ENCODE measurements around the gene NET1. TPM values are rescaled to one million over a fixed set of nuclear protein-coding genes. Genes with fewer than 3 reads are reported as not detected.
A peak's percentile ranks its signal among the peaks of the same experiment; 100 is the strongest.

The NET1 gene
- total RNA-seq, 1 donor, result 51.0 TPM

- Histone ChIP-seq H3K27ac (ENCODE audit: low read depth, low read length) (no peak overlapping the region), H3K4me1 (ENCODE audit: insufficient read depth, low read length) (no peaks in the 10 kb centered on the region), H3K9me3 (ENCODE audit: low read depth, low read length) (no peaks in the 10 kb centered on the region), H2AFZ (ENCODE audit: low read length) (no peak overlapping the region), H4K20me1 (ENCODE audit: insufficient read depth, low read length) (no peaks in the 10 kb centered on the region), H3K27me3 (ENCODE audit: insufficient read depth, low read length) (peaks cover 4% of the 10 kb centered on the region), H3K4me3 (ENCODE audit: insufficient read depth, low read length) (no peak overlapping the region), H3K79me2 (ENCODE audit: insufficient read depth, low read length) (no peaks in the 10 kb centered on the region), H3K36me3 (ENCODE audit: insufficient read depth, low read length) (no peaks in the 10 kb centered on the region), H3K4me2 (ENCODE audit: insufficient read depth, low read length) (no peak overlapping the region)
- no peak for TF ChIP-seq CTCF (IDR thresholded peaks at IDR 0.05; ENCODE audit: extremely low read depth, low read depth, low read length)
- peak; percentile 31 for DNase-seq (ENCODE audit: insufficient read length, low spot score, missing footprints)
Measured at GRCh38 chr10:5385224-5385623, 27.1 kb upstream of the NET1 start.

GRCh38 chr10:5387169-5387568, 25.2 kb upstream of the NET1 start:
- peaks cover 4% of the 10 kb centered on the region for H3K9me3 ChIP-seq (ENCODE audit: low read depth, low read length)
- H4K20me1 ChIP-seq (ENCODE audit: insufficient read depth, low read length), result no peaks in the 10 kb centered on the region
- peak; percentile 34 for DNase-seq (ENCODE audit: insufficient read length, low spot score, missing footprints)

GRCh38 chr10:5390607-5391205, 21.7 kb upstream of the NET1 start:
- Histone ChIP-seq H3K27ac (ENCODE audit: low read depth, low read length) (no peak overlapping the region), H3K79me2 (ENCODE audit: insufficient read depth, low read length) (no peaks in the 10 kb centered on the region), H3K4me2 (ENCODE audit: insufficient read depth, low read length) (no peak overlapping the region), H3K4me1 (ENCODE audit: insufficient read depth, low read length) (no peaks in the 10 kb centered on the region), H3K27me3 (ENCODE audit: insufficient read depth, low read length) (no peaks in the 10 kb centered on the region), H3K9me3 (ENCODE audit: low read depth, low read length) (peaks cover 4% of the 10 kb centered on the region), H3K36me3 (ENCODE audit: insufficient read depth, low read length) (no peaks in the 10 kb centered on the region), H3K4me3 (ENCODE audit: insufficient read depth, low read length) (no peak overlapping the region), H2AFZ (ENCODE audit: low read length) (no peak overlapping the region), H4K20me1 (ENCODE audit: insufficient read depth, low read length) (no peaks in the 10 kb centered on the region)
- DNase-seq (ENCODE audit: insufficient read length, low spot score, missing footprints), result no peak
- no peak for TF ChIP-seq CTCF (IDR thresholded peaks at IDR 0.05; ENCODE audit: extremely low read depth, low read depth, low read length)

More at GRCh38 chr10:5387169-5387568, 25.2 kb upstream of the NET1 start:
- Histone ChIP-seq H3K36me3 (ENCODE audit: insufficient read depth, low read length) (no peaks in the 10 kb centered on the region), H3K79me2 (ENCODE audit: insufficient read depth, low read length) (no peaks in the 10 kb centered on the region), H2AFZ (ENCODE audit: low read length) (no peak overlapping the region), H3K4me1 (ENCODE audit: insufficient read depth, low read length) (no peaks in the 10 kb centered on the region), H3K27ac (ENCODE audit: low read depth, low read length) (no peak overlapping the region), H3K4me2 (ENCODE audit: insufficient read depth, low read length) (no peak overlapping the region), H3K27me3 (ENCODE audit: insufficient read depth, low read length) (peaks cover 4% of the 10 kb centered on the region), H3K4me3 (ENCODE audit: insufficient read depth, low read length) (no peak overlapping the region)
- no peak for TF ChIP-seq CTCF (IDR thresholded peaks at IDR 0.05; ENCODE audit: extremely low read depth, low read depth, low read length)

GRCh38 chr10:5391790-5392189, 20.6 kb upstream of the NET1 start:
- H3K79me2 ChIP-seq (ENCODE audit: insufficient read depth, low read length), result no peaks in the 10 kb centered on the region
- no peak overlapping the region for H3K4me2 ChIP-seq (ENCODE audit: insufficient read depth, low read length)
- no peak overlapping the region for H2AFZ ChIP-seq (ENCODE audit: low read length)
- H3K27ac ChIP-seq (ENCODE audit: low read depth, low read length), result no peak overlapping the region
- no peak overlapping the region for H3K4me3 ChIP-seq (ENCODE audit: insufficient read depth, low read length)
- H3K27me3 ChIP-seq (ENCODE audit: insufficient read depth, low read length), result no peaks in the 10 kb centered on the region
- H3K36me3 ChIP-seq (ENCODE audit: insufficient read depth, low read length), result no peaks in the 10 kb centered on the region
- H3K4me1 ChIP-seq (ENCODE audit: insufficient read depth, low read length), result no peaks in the 10 kb centered on the region
- H4K20me1 ChIP-seq (ENCODE audit: insufficient read depth, low read length), result no peaks in the 10 kb centered on the region
- no peak for TF ChIP-seq CTCF (IDR thresholded peaks at IDR 0.05; ENCODE audit: extremely low read depth, low read depth, low read length)
- H3K9me3 ChIP-seq (ENCODE audit: low read depth, low read length), result peaks cover 4% of the 10 kb centered on the region
- DNase-seq (ENCODE audit: insufficient read length, low spot score, missing footprints), result no peak

Data from osteoblast (primary cell).